Measurements from ENCODE around the gene PRMT7.
"Not testable (repeated sequence)": the region's sequence is repeated elsewhere in the genome, so short reads cannot be mapped to it uniquely, and the experiment has no call there.

Gene PRMT7

DNA sequence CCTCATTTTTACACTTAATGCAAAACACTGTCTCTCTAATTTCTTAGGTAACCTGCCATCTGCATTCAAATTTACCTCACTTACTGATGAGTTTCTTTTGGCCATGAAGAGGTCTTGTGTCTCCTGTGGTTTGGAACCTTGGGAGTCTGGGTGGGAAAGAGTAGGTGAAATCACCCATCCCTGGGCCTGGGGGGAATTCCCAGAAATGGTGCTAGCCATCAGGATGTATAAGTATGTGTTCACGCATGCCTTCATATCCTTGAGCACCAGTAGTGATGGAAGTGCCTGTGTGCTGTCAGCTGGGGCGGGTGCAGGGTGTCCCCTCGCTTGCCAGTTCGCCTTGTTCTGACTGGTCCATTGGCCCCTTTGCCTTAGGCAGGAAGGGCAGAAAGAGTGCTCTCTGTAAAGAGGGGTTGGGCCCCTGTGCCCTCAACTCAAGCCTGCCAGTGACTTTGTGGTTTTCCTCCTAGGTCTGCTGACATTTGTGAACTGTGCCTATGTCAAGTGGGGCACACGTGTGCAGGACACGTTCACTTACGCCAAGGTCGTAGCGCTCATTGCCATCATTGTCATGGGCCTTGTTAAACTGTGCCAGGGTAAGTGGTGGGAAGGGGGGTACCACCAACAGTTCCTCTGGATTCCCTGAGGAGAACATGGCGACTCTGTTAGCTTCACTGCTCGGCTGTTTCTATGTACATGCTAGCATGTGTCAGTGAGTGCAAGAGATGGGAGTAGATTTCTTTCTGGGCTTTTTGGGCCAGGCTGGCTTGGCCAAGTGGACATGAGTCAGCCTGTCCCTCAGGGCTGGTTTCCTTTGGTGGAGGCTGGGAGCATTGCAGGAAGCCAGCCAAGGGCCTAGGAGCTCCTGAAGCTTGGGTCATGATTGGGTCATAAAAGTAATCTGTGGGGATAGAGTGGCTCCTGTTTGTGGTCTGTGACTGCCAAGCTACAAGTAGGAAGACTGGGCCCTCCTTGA is 23.3 kb upstream of the PRMT7 start:
- no peaks in the 10 kb centered on the region for H3K4me1 ChIP-seq (ENCODE audit: insufficient read depth, low read length)
- no peak overlapping the region for H2AFZ ChIP-seq (ENCODE audit: low read depth, low read length)
- H3K9me3 ChIP-seq (ENCODE audit: low read length): no peaks in the 10 kb centered on the region
- no peak overlapping the region for H3K4me3 ChIP-seq (ENCODE audit: low read length)
- peaks cover 28% of the 10 kb centered on the region for H3K36me3 ChIP-seq (ENCODE audit: insufficient read depth, low read length)
- H3K27me3 ChIP-seq (ENCODE audit: insufficient read depth, low read length): no peaks in the 10 kb centered on the region

DNA sequence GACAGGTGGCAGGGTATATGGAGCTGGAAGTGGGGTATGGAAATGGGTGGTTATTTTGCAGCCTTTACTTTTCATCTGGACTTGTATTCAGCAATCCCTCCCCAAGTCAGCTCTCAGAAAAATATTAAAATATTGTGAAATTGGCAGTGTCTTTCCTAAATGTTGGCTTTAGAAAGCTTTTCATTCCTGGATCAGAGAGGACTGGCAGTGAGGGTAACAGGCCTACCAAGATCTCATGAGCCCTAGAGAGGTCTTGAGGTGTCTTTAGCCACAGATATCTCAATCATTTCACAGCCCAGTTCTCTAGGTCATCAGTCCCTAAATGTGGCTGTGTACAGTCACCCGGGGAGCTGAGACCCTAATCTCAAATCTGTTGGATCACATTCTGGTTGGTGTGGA is 22.6 kb upstream of the PRMT7 start:
- Histone ChIP-seq H3K36me3 (ENCODE audit: insufficient read depth, low read length) (peaks cover 31% of the 10 kb centered on the region), H3K9me3 (ENCODE audit: low read length) (no peaks in the 10 kb centered on the region)

DNA sequence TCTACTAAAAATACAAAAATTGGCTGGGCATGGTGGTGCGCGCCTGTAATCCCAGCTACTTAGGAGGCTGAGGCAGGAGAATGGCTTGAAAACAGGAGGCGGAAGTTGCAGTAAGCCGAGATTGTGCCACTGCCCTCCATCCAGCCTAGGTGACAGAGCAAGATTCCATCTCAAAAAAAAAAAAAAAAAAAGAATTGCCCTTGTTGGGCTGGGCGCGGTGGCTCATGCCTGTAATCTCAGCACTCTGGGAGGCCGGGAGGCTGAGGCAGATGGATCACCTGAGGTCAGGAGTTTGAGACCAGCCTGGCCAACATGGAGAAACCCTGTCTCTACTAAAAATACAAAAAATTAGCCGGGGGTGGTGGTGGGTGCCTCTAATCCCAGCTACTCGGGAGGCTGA is 22.0 kb upstream of the PRMT7 start:
- peaks cover 34% of the 10 kb centered on the region for H3K36me3 ChIP-seq (ENCODE audit: insufficient read depth, low read length)
- H3K27me3 ChIP-seq (ENCODE audit: insufficient read depth, low read length); H3K4me3 ChIP-seq (ENCODE audit: low read length); H2AFZ ChIP-seq (ENCODE audit: low read depth, low read length); H3K9me3 ChIP-seq (ENCODE audit: low read length); H3K4me1 ChIP-seq (ENCODE audit: insufficient read depth, low read length): not testable (repeated sequence)

More for the DNA sequence above, 22.6 kb upstream of the PRMT7 start:
- Histone ChIP-seq H3K4me1 (ENCODE audit: insufficient read depth, low read length) (no peaks in the 10 kb centered on the region), H3K27me3 (ENCODE audit: insufficient read depth, low read length) (no peaks in the 10 kb centered on the region), H2AFZ (ENCODE audit: low read depth, low read length) (no peak overlapping the region), H3K4me3 (ENCODE audit: low read length) (no peak overlapping the region)

DNA sequence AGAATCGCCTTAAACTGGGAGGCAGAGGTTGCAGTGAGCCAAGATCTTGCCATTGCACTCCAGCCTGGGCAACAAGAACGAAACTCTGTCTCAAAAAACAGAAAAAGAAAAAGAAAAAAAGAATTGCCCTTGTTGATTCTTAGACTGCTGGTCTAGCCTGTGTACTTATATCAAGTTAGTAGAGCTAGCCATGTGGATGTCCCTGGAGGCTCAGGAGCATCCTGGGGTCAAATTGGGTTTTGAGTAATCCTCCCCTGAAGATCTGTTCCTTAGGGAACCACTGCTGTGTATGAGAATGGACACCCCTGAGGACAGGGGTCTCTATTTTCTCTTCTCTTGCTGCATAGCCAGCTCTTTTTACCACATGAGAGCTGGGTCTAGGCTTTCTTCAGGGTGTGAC is 21.6 kb upstream of the PRMT7 start:
- H3K27me3 ChIP-seq (ENCODE audit: insufficient read depth, low read length): no peaks in the 10 kb centered on the region
- no peaks in the 10 kb centered on the region for H3K4me1 ChIP-seq (ENCODE audit: insufficient read depth, low read length)
- no peaks in the 10 kb centered on the region for H3K9me3 ChIP-seq (ENCODE audit: low read length)
- no peak overlapping the region for H3K4me3 ChIP-seq (ENCODE audit: low read length)
- peaks cover 36% of the 10 kb centered on the region for H3K36me3 ChIP-seq (ENCODE audit: insufficient read depth, low read length)
- H2AFZ ChIP-seq (ENCODE audit: low read depth, low read length): no peak overlapping the region

DNA sequence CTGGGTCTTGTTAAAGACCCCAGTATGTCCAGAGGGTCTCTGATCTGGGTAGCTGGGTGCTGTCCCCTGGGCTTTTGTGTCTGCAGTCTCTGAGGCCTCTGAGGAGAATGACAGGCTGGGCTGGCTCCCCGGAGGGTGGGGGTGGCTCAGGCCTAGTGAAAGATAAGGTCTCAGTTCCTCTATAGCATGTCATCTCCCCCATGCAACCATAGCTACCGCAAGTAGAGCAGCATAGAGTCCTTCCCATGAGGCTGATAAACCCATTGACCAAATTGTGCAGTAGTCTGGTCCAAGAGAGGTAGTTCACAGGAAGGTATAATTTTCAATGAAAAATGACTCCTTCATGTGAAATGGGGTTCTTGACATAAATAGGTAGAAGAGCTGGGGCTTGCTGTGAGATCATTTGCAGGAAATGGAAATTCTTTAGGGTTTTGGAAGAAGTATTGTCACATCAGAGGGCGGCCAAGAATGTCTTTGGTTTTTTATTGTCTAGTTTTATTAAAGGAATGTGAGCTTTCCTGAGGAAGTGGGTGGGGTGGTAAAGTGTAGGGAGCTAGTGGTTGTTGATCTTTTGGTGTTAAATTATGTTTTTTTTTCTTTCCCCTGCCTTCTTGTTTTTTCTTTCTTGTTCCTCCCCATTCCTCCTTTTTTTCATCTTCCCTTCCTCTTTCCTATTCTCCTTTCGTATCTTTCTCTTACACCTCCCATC is 21.0 kb upstream of the PRMT7 start:
- no peaks in the 10 kb centered on the region for H3K9me3 ChIP-seq (ENCODE audit: low read length)
- H3K36me3 ChIP-seq (ENCODE audit: insufficient read depth, low read length): peaks cover 41% of the 10 kb centered on the region
- no peaks in the 10 kb centered on the region for H3K4me1 ChIP-seq (ENCODE audit: insufficient read depth, low read length)

DNA sequence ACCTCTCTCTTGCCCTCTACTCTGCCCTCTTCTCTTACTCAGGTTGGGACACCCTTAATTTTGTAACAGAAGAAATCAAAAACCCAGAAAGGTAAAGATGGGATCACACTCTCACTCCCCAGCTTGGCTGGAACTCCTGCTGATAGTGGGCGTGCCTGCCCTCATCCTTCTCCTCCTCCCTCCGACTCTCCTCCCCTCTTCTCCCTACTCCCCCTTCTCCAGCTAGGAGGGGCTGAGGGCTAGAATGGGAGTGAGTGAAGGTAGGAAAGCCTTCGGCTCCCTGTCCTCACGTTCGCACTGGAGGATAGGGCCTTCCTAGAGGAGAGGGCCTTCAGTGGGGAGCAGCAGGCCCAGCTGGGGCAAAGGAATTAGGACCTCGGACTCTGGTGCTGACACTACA is 20.4 kb upstream of the PRMT7 start:
- no peaks in the 10 kb centered on the region for H3K27me3 ChIP-seq (ENCODE audit: insufficient read depth, low read length)
- H2AFZ ChIP-seq (ENCODE audit: low read depth, low read length): no peak overlapping the region
- peaks cover 41% of the 10 kb centered on the region for H3K36me3 ChIP-seq (ENCODE audit: insufficient read depth, low read length)
- no peak overlapping the region for H3K4me3 ChIP-seq (ENCODE audit: low read length)
- H3K9me3 ChIP-seq (ENCODE audit: low read length): no peaks in the 10 kb centered on the region
- no peaks in the 10 kb centered on the region for H3K4me1 ChIP-seq (ENCODE audit: insufficient read depth, low read length)

More for the DNA sequence above, 21.0 kb upstream of the PRMT7 start:
- Histone ChIP-seq H3K4me3 (ENCODE audit: low read length) (no peak overlapping the region), H2AFZ (ENCODE audit: low read depth, low read length) (no peak overlapping the region), H3K27me3 (ENCODE audit: insufficient read depth, low read length) (no peaks in the 10 kb centered on the region)

DNA sequence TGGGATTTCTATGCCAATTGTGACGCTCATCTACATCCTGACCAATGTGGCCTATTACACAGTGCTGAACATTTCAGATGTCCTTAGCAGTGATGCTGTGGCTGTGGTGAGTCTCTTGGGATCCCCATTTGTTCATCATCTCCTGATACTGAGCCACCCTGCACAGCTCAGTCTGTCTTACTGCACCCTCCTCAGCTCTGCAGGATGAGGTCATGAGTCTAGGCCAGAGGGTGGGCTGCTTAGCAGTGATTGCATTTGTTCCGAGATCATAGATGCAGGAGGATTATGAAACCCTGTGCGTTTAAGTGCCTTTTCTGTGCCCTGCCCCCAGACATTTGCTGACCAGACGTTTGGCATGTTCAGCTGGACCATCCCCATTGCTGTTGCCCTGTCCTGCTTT is 19.6 kb upstream of the PRMT7 start:
- no peak overlapping the region for H2AFZ ChIP-seq (ENCODE audit: low read depth, low read length)
- H3K36me3 ChIP-seq (ENCODE audit: insufficient read depth, low read length): peaks cover 47% of the 10 kb centered on the region
- H3K4me3 ChIP-seq (ENCODE audit: low read length): no peak overlapping the region
- no peaks in the 10 kb centered on the region for H3K4me1 ChIP-seq (ENCODE audit: insufficient read depth, low read length)
- no peaks in the 10 kb centered on the region for H3K9me3 ChIP-seq (ENCODE audit: low read length)
- no peaks in the 10 kb centered on the region for H3K27me3 ChIP-seq (ENCODE audit: insufficient read depth, low read length)

DNA sequence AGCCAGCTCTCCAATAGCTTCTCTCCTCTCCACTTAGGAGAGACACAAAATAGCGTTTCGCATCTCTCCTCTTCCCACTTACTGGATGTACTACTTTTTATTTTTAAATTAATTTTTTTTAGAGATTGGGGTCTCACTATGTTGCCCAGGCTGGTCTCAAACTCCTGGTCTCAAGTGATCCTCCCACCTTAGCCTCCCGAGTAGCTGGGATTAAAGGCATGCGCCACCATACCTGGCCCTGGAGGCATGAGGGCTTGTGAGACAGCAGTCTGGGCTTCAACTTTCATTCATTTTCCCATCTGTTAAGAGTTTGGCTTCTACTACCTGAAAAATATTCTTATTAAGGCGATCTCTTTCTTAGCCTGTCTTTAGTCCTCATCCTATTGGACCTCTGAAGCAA is 18.4 kb upstream of the PRMT7 start:
- Histone ChIP-seq H2AFZ (ENCODE audit: low read depth, low read length) (no peak overlapping the region), H3K27me3 (ENCODE audit: insufficient read depth, low read length) (no peaks in the 10 kb centered on the region), H3K9me3 (ENCODE audit: low read length) (no peaks in the 10 kb centered on the region), H3K4me3 (ENCODE audit: low read length) (no peak overlapping the region), H3K36me3 (ENCODE audit: insufficient read depth, low read length) (peaks cover 54% of the 10 kb centered on the region), H3K4me1 (ENCODE audit: insufficient read depth, low read length) (peaks cover 2% of the 10 kb centered on the region)

DNA sequence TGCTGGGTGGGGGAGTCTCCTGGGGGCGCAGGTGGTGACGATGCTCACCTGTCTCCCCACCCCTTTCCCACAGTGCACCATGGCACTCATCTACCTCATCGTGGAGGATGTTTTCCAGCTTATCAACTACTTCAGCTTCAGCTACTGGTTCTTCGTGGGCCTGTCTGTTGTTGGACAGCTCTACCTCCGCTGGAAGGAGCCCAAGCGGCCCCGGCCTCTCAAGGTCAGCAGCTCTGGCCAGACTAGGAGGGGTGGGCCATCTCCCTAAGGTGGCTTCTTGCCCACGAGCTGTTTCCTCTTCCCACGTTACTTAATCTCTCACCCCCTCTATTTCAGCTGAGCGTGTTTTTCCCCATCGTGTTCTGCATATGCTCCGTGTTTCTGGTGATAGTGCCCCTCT is 14.5 kb upstream of the PRMT7 start:
- Histone ChIP-seq H3K4me1 (ENCODE audit: insufficient read depth, low read length) (peaks cover 2% of the 10 kb centered on the region), H3K9me3 (ENCODE audit: low read length) (no peaks in the 10 kb centered on the region), H3K27me3 (ENCODE audit: insufficient read depth, low read length) (no peaks in the 10 kb centered on the region), H3K4me3 (ENCODE audit: low read length) (no peak overlapping the region), H2AFZ (ENCODE audit: low read depth, low read length) (no peak overlapping the region), H3K36me3 (ENCODE audit: insufficient read depth, low read length) (peaks cover 76% of the 10 kb centered on the region)

DNA sequence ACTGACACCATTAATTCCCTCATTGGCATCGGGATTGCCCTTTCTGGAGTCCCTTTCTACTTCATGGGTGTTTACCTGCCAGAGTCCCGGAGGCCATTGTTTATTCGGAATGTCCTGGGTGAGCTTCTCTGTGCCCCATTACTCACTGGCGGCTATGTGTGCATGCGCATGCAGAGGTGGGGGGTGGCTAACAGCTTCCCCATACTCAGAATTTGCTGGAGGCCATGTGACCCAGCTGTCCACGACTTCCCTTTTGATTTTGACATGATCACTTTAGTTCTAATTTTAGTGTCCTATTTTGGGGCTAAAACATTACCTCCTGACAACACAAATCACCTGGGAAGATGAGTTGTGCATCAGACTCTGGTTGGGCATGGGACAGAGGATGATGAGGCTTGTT is 14.1 kb upstream of the PRMT7 start:
- Histone ChIP-seq H3K27me3 (ENCODE audit: insufficient read depth, low read length) (no peaks in the 10 kb centered on the region), H3K4me1 (ENCODE audit: insufficient read depth, low read length) (peaks cover 2% of the 10 kb centered on the region), H3K9me3 (ENCODE audit: low read length) (no peaks in the 10 kb centered on the region), H2AFZ (ENCODE audit: low read depth, low read length) (no peak overlapping the region), H3K36me3 (ENCODE audit: insufficient read depth, low read length) (peaks cover 76% of the 10 kb centered on the region), H3K4me3 (ENCODE audit: low read length) (no peak overlapping the region)

DNA sequence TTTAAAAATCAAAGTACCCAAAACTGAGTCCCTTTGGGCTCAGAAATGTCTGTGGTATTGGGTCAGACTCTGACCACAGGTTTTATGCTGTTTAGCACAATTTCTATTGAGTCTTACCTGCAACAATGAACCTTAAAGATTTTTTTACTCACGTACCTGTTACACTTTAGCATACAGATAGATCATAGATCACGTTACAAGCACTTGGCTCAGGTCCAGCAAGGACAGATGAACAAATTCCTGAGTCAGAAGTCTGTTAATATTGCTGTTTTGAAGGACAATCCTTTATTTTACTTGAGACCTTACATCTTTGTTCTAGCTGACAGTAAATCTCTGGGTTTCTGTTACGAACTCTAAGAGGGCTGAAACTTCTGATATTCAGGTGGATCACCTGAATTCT is 12.9 kb upstream of the PRMT7 start:
- Histone ChIP-seq H3K27me3 (ENCODE audit: insufficient read depth, low read length) (no peaks in the 10 kb centered on the region), H3K36me3 (ENCODE audit: insufficient read depth, low read length) (peaks cover 77% of the 10 kb centered on the region), H2AFZ (ENCODE audit: low read depth, low read length) (no peak overlapping the region), H3K9me3 (ENCODE audit: low read length) (no peaks in the 10 kb centered on the region), H3K4me1 (ENCODE audit: insufficient read depth, low read length) (peaks cover 2% of the 10 kb centered on the region), H3K4me3 (ENCODE audit: low read length) (no peak overlapping the region)

DNA sequence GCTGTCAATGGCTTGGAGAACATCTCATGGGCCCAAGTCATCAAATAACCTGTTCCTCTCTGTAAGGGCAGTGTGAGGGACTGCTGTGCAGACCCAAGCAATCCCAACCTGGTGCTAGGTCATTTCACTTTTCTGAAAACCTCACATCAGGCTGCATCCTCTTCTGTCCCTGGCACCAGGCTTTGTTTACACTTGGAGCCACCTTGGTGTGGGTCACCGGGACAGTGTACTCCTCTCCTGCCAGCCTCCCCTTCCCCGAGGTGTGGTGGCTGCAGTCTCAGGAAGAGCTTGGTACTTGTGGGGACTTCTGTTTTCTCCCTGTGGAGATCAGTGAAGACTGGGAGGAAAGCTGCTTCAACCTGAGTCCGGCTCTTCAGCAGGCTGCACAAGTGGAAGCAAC is 12.5 kb upstream of the PRMT7 start:
- Histone ChIP-seq H3K9me3 (ENCODE audit: low read length) (no peaks in the 10 kb centered on the region), H3K27me3 (ENCODE audit: insufficient read depth, low read length) (no peaks in the 10 kb centered on the region), H3K4me1 (ENCODE audit: insufficient read depth, low read length) (peaks cover 2% of the 10 kb centered on the region), H3K36me3 (ENCODE audit: insufficient read depth, low read length) (peaks cover 79% of the 10 kb centered on the region), H2AFZ (ENCODE audit: low read depth, low read length) (no peak overlapping the region), H3K4me3 (ENCODE audit: low read length) (no peak overlapping the region)

DNA sequence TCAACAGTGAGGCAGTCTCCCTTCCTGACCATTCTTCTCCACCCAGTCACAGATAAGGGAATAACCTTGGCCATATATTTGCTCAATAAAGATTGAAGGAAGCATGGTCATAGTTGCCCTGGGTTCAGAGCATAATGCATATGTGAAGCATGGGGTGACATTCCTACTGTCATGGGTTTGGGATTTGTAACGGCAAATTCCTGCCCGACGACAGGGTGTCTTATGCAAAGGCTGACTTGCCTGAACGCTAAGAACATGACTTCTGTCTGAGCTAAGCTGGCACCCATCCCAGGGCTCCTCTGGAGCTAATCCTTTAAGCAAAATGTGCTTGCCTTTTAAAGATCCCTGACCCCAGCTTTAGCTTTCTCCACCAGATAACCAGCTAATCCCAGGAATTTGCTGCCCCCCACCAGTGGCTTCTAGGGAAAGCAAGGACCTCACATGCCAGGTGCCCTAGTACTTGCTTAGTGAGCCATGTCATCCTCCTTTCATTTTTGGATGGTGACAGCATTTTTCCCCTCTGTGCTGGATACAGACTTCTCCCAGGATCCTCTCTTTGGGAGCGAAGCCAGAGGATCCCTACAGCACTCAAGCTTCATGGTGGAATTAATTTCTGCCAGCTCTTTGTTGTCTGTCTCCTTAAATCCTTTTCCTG is 11.8 kb upstream of the PRMT7 start:
- no peak overlapping the region for H2AFZ ChIP-seq (ENCODE audit: low read depth, low read length)
- H3K4me1 ChIP-seq (ENCODE audit: insufficient read depth, low read length): peaks cover 2% of the 10 kb centered on the region
- no peaks in the 10 kb centered on the region for H3K9me3 ChIP-seq (ENCODE audit: low read length)
- no peak overlapping the region for H3K4me3 ChIP-seq (ENCODE audit: low read length)
- H3K27me3 ChIP-seq (ENCODE audit: insufficient read depth, low read length): no peaks in the 10 kb centered on the region
- peaks cover 78% of the 10 kb centered on the region for H3K36me3 ChIP-seq (ENCODE audit: insufficient read depth, low read length)

All from neuron (in vitro differentiated cells).